GM12865 (cell line): ENCODE measurements around the gene SPRR4.
"Not testable (repeated sequence)": the region's sequence is repeated elsewhere in the genome, so short reads cannot be mapped to it uniquely, and the experiment has no call there.

Experiments used
- DNase-seq: peaks from one replicate; pipeline ENCODE4 v3.0.0; 2010; ENCODE audit warnings: low read depth
- H3K4me3 ChIP-seq: 2 replicates; pipeline ENCODE4 v1.5.1; 2011; ENCODE audit warnings: mild to moderate bottlenecking, low read depth, low read length, control low read depth
- TF ChIP-seq, protein P1 (sequence below): IDR thresholded peaks from 2 replicates; pipeline ENCODE4 v1.5.1; 2011; ENCODE audit warnings: low read length, control low read depth, low read depth, inconsistent platforms; ENCODE audit not compliant: insufficient read depth; ENCODE audit errors: missing control alignments

Gene SPRR4

GRCh38 chr1:152995842-152996241 is 25.4 kb downstream of the SPRR4 start:
- no peak overlapping the region for H3K4me3 ChIP-seq
- TF ChIP-seq, protein P1, sequence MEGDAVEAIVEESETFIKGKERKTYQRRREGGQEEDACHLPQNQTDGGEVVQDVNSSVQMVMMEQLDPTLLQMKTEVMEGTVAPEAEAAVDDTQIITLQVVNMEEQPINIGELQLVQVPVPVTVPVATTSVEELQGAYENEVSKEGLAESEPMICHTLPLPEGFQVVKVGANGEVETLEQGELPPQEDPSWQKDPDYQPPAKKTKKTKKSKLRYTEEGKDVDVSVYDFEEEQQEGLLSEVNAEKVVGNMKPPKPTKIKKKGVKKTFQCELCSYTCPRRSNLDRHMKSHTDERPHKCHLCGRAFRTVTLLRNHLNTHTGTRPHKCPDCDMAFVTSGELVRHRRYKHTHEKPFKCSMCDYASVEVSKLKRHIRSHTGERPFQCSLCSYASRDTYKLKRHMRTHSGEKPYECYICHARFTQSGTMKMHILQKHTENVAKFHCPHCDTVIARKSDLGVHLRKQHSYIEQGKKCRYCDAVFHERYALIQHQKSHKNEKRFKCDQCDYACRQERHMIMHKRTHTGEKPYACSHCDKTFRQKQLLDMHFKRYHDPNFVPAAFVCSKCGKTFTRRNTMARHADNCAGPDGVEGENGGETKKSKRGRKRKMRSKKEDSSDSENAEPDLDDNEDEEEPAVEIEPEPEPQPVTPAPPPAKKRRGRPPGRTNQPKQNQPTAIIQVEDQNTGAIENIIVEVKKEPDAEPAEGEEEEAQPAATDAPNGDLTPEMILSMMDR, result no peak
- DNase-seq, result no peak

- TF ChIP-seq, protein P1, result no peak
- no peak overlapping the region for H3K4me3 ChIP-seq
- no peak for DNase-seq
Measured at GRCh38 chr1:152996633-152997400, 26.4 kb downstream of the SPRR4 start.

GRCh38 chr1:152997901-152998300 is 27.5 kb downstream of the SPRR4 start:
- TF ChIP-seq, protein P1, result no peak
- H3K4me3 ChIP-seq, result no peak overlapping the region
- no peak for DNase-seq

DNA sequence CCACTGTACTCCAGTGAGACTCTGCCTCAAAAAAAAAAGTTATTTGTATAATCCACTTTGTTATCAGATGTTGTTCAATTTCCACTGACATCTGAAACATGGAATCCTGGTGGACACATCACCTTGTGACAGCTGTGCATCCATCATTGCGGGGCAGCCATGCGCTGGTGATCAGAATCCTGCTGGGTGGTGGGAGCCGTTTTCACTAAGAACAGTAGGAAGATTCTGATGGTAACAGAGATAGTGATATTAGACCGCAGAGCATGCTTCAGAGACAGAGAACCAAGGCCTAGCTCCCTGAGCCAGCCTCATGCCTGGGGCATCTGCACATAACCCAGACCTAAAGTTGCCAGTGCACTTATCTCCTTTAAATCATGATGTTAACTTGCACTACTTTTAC is 28.0 kb downstream of the SPRR4 start:
- no peak overlapping the region for H3K4me3 ChIP-seq
- no peak for DNase-seq
- TF ChIP-seq, protein P1, result no peak

DNA sequence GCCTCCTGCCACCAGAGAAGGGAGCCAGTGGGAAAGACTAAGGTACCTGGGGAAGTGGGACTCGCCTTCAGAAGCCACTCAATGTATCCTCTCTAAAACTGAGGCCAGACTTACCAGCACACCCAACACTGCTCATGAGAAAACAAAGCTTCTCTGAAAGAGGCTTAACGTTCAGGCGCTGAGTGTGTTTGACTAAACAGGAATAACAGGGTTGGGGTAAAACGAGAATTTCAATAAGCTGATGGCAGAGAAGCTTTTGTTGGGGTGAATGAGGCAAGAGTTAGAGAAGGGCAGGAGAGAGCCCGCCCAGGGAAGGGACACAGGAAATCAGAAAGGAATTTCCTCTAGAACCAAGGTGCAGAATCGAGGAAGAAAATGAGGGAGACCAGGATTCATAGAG is 29.4 kb downstream of the SPRR4 start:
- no peak overlapping the region for H3K4me3 ChIP-seq
- TF ChIP-seq, protein P1, result no peak
- no peak for DNase-seq

GRCh38 chr1:153000294-153000693 is 29.8 kb downstream of the SPRR4 start:
- TF ChIP-seq, protein P1, result no peak
- DNase-seq, result no peak
- H3K4me3 ChIP-seq, result no peak overlapping the region

DNA sequence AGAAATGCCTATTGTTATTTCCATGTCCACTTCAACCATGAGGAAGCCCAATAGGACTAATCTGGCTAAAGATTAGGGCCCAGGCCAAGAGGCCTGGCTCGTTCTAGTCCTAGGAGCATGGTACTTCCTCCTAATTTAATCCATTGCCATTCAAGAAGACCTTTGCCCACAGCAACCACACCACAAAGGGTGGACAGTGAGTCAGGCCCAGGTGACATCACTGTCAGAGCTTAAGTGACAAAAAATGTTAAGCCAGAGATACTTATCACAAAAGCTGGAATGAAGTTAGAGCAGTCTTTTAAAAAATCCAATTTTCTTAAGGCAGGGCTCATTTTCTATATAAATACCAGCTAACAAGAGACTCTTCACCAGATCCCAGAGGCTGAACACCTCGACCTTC is 30.9 kb downstream of the SPRR4 start, which contains the start of gene SPRR3:
Gene SPRR3 (plus strand): TSS at position 368 of the 400 bp plus-strand sequence. CDS start 1,272 bp downstream, outside the sequence.
- no peak for DNase-seq
- TF ChIP-seq, protein P1, result no peak
- H3K4me3 ChIP-seq, result no peak within 1 kb of the TSS

GRCh38 chr1:153011235-153011758 is 40.8 kb downstream of the SPRR4 start:
- not testable (repeated sequence) for H3K4me3 ChIP-seq, DNase-seq

DNA sequence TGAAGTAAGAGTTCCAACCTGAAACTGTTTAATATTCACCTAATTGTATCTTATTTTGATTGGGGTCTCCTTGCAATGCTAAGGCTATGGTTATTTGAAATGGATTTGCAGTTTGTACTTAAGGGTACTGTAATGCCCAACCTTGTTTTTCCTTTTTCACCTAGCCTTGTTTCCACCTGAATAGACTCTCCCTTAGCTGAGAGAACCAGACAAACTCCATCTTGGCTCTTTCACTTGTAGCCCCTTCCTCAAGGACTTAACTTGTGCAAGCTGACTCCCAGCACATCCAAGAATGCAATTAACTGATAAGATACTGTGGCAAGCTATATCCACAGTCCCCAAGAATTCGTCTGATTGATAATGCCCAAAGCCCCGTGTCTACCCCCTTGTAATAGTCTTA is 51.4 kb downstream of the SPRR4 start:
- not testable (repeated sequence) for DNase-seq, H3K4me3 ChIP-seq
